ENCODE data around the gene TSKU. TPM values are rescaled to one million over a fixed set of nuclear protein-coding genes. Genes with fewer than 3 reads are reported as not detected.

Gene TSKU
- total and polyA plus RNA-seq, 2 experiments from 2014 or later: 11.7 to 31.1 TPM

GRCh38 chr11:76739798-76740197 is 43.4 kb upstream of the TSKU start:
- Histone ChIP-seq H3K9me2 (ENCODE audit: insufficient read depth) (no peaks in the 10 kb centered on the region), H3F3A (replicated peaks; ENCODE audit: low read depth) (no peaks in the 10 kb centered on the region), H3K4me3 (no peak overlapping the region), H3K79me2 (replicated peaks; ENCODE audit: insufficient read depth) (no peaks in the 10 kb centered on the region), H3K4me1 (ENCODE audit: insufficient read depth) (peaks cover 6% of the 10 kb centered on the region), H2AFZ (no peak overlapping the region), H3K27ac (ENCODE audit: low read depth) (no peak overlapping the region), H3K4me2 (no peak overlapping the region), H3K36me3 (ENCODE audit: insufficient read depth) (no peaks in the 10 kb centered on the region), H4K20me1 (replicated peaks; ENCODE audit: insufficient read depth) (no peaks in the 10 kb centered on the region), H3K27me3 (ENCODE audit: insufficient read depth) (no peaks in the 10 kb centered on the region)
- no peak for TF ChIP-seq ZNF331 (CRISPR knock-in tag; IDR thresholded peaks at IDR 0.05; ENCODE audit: low read depth)
- TF ChIP-seq, protein P1, sequence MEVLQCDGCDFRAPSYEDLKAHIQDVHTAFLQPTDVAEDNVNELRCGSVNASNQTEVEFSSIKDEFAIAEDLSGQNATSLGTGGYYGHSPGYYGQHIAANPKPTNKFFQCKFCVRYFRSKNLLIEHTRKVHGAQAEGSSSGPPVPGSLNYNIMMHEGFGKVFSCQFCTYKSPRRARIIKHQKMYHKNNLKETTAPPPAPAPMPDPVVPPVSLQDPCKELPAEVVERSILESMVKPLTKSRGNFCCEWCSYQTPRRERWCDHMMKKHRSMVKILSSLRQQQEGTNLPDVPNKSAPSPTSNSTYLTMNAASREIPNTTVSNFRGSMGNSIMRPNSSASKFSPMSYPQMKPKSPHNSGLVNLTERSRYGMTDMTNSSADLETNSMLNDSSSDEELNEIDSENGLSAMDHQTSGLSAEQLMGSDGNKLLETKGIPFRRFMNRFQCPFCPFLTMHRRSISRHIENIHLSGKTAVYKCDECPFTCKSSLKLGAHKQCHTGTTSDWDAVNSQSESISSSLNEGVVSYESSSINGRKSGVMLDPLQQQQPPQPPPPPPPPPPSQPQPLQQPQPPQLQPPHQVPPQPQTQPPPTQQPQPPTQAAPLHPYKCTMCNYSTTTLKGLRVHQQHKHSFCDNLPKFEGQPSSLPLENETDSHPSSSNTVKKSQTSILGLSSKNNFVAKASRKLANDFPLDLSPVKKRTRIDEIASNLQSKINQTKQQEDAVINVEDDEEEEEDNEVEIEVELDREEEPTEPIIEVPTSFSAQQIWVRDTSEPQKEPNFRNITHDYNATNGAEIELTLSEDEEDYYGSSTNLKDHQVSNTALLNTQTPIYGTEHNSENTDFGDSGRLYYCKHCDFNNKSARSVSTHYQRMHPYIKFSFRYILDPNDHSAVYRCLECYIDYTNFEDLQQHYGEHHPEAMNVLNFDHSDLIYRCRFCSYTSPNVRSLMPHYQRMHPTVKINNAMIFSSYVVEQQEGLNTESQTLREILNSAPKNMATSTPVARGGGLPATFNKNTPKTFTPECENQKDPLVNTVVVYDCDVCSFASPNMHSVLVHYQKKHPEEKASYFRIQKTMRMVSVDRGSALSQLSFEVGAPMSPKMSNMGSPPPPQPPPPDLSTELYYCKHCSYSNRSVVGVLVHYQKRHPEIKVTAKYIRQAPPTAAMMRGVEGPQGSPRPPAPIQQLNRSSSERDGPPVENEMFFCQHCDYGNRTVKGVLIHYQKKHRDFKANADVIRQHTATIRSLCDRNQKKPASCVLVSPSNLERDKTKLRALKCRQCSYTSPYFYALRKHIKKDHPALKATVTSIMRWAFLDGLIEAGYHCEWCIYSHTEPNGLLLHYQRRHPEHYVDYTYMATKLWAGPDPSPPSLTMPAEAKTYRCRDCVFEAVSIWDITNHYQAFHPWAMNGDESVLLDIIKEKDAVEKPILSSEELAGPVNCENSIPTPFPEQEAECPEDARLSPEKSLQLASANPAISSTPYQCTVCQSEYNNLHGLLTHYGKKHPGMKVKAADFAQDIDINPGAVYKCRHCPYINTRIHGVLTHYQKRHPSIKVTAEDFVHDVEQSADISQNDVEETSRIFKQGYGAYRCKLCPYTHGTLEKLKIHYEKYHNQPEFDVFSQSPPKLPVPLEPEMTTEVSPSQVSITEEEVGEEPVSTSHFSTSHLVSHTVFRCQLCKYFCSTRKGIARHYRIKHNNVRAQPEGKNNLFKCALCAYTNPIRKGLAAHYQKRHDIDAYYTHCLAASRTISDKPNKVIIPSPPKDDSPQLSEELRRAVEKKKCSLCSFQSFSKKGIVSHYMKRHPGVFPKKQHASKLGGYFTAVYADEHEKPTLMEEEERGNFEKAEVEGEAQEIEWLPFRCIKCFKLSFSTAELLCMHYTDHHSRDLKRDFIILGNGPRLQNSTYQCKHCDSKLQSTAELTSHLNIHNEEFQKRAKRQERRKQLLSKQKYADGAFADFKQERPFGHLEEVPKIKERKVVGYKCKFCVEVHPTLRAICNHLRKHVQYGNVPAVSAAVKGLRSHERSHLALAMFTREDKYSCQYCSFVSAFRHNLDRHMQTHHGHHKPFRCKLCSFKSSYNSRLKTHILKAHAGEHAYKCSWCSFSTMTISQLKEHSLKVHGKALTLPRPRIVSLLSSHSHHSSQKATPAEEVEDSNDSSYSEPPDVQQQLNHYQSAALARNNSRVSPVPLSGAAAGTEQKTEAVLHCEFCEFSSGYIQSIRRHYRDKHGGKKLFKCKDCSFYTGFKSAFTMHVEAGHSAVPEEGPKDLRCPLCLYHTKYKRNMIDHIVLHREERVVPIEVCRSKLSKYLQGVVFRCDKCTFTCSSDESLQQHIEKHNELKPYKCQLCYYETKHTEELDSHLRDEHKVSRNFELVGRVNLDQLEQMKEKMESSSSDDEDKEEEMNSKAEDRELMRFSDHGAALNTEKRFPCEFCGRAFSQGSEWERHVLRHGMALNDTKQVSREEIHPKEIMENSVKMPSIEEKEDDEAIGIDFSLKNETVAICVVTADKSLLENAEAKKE (CRISPR knock-in tag; IDR thresholded peaks at IDR 0.05): no peak
- TF ChIP-seq JUNB (IDR thresholded peaks at IDR 0.05; ENCODE audit: unreplicated experiment): no peak
- TF ChIP-seq REST (IDR thresholded peaks at IDR 0.05; ENCODE audit: unreplicated experiment): no peak
- TF ChIP-seq, protein P2, sequence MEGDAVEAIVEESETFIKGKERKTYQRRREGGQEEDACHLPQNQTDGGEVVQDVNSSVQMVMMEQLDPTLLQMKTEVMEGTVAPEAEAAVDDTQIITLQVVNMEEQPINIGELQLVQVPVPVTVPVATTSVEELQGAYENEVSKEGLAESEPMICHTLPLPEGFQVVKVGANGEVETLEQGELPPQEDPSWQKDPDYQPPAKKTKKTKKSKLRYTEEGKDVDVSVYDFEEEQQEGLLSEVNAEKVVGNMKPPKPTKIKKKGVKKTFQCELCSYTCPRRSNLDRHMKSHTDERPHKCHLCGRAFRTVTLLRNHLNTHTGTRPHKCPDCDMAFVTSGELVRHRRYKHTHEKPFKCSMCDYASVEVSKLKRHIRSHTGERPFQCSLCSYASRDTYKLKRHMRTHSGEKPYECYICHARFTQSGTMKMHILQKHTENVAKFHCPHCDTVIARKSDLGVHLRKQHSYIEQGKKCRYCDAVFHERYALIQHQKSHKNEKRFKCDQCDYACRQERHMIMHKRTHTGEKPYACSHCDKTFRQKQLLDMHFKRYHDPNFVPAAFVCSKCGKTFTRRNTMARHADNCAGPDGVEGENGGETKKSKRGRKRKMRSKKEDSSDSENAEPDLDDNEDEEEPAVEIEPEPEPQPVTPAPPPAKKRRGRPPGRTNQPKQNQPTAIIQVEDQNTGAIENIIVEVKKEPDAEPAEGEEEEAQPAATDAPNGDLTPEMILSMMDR (conservative IDR thresholded peaks at IDR 0.05; ENCODE audit: low read depth in 2 of 2): no peak
- no peak for TF ChIP-seq ZNF114 (CRISPR knock-in tag; IDR thresholded peaks at IDR 0.05)
- no peak for TF ChIP-seq EZH2phosphoT487 (IDR thresholded peaks at IDR 0.05; ENCODE audit: unreplicated experiment)
- TF ChIP-seq STAT1 (IDR thresholded peaks at IDR 0.05; ENCODE audit: unreplicated experiment): no peak
- TF ChIP-seq NANOG (IDR thresholded peaks at IDR 0.05; ENCODE audit: borderline replicate concordance): no peak
- TF ChIP-seq ETS1 (IDR thresholded peaks at IDR 0.05): no peak
- TF ChIP-seq CREB1 (CRISPR knock-in tag; IDR thresholded peaks at IDR 0.05; ENCODE audit: low read depth): no peak
- TF ChIP-seq EZH2 (IDR thresholded peaks at IDR 0.05; ENCODE audit: low read depth, unreplicated experiment): no peak
- TF ChIP-seq POLR2AphosphoS5 (IDR thresholded peaks at IDR 0.05; ENCODE audit: low read depth): no peak
- Mint-ChIP-seq H3K4me1 (peaks cover 21% of the 10 kb centered on the region), H3K36me3 (ENCODE audit: low read depth) (no peaks in the 10 kb centered on the region; the same call in 2 of the 3 replicates), H3K4me3 (no peak overlapping the region), H3K9me3 (no peaks in the 10 kb centered on the region), H3K27ac (no peak overlapping the region), H3K27me3 (ENCODE audit: insufficient read depth, low read depth, poor library complexity) (peaks cover 14% of the 10 kb centered on the region)
- ATAC-seq (no peak), DNase-seq (ENCODE audit: low spot score) (no peak)

All from GM23338 (cell line).